Thyroid gland (tissue), 4 donors: ENCODE measurements around the gene FLII. TPM values are rescaled to one million over a fixed set of nuclear protein-coding genes. Genes with fewer than 3 reads are reported as not detected.

Experiments used
- DNase-seq, 2 donors: peaks; one replicate each; pipeline ENCODE4 v3.0.0-alpha.2; 2019
- H3K27ac ChIP-seq, 3 donors: fragments of 200-600 bp; sonication (generic); 1 replicate in 2 of 3; 2 replicates in 1 of 3; pipeline ENCODE4 v1.5.1; 2016 to 2019; ENCODE audit warnings: mild to moderate bottlenecking in 1 of 3, moderate library complexity in 1 of 3
- H3K27me3 ChIP-seq: fragments of 200-600 bp; sonication (generic); one replicate; pipeline ENCODE4 v1.5.1; 2019
- H3K36me3 ChIP-seq, 2 donors: fragments of 200-600 bp; sonication (generic); one replicate each; pipeline ENCODE4 v1.5.1; 2016 to 2019
- H3K4me1 ChIP-seq, 2 donors: fragments of 200-600 bp; sonication (generic); one replicate each; pipeline ENCODE4 v1.5.1; 2017 to 2019
- H3K4me3 ChIP-seq, 3 donors: fragments of 200-600 bp; sonication (generic); replicated peaks in 1 of 3; 1 replicate in 2 of 3; 2 replicates in 1 of 3; pipeline ENCODE4 v1.5.1; 2016; ENCODE audit warnings: mild to moderate bottlenecking in 1 of 3
- H3K9me3 ChIP-seq: fragments of 200-600 bp; sonication (generic); one replicate; pipeline ENCODE4 v1.5.1; 2017
- CTCF ChIP-seq, 6 experiments: fragments of 200-600 bp in 3 of 6; fragments of 450-650 bp in 3 of 6; sonication (generic) in 3 of 6; IDR thresholded peaks; one replicate each; pipeline ENCODE4 v1.5.1; 2016 to 2019; ENCODE audit warnings: antibody characterized with exemption in 6 of 6, mild to moderate bottlenecking in 2 of 6, inconsistent platforms in 1 of 6, moderate library complexity in 1 of 6
- POLR2A ChIP-seq, 2 donors: fragments of 450-650 bp; IDR thresholded peaks; one replicate each; pipeline ENCODE4 v1.6.1; 2017; ENCODE audit warnings: antibody characterized with exemption in 2 of 2, mild to moderate bottlenecking in 2 of 2, moderate library complexity in 1 of 2
- WGBS, 2 donors: methylation state at CpG; one replicate each; pipeline ENCODE4 v1.1.5; 2017; 5-methylcytosine and 5-hydroxymethylcytosine counted together
- intact Hi-C: fragments of 100-400 bp; cut with DNase I; formaldehyde crosslinking; loops from one replicate; pipeline ENCODE4 v1.15.1; 2023
- total RNA-seq, 4 donors: library from RNA; depleted of rRNA; stranded (reverse); fragments of >200 nt; gene quantifications; one replicate each; pipeline ENCODE4 v1.2.3, GENCODE V29; 2016

FLII gene
- total RNA-seq, 4 donors from 2014 or later: 231 to 259 (median 241) TPM

GRCh38 chr17:18263885-18264682 is 5.5 kb upstream of the FLII start:
- Histone ChIP-seq H3K27me3 (no peaks in the 10 kb centered on the region), H3K4me1 (peaks cover 22 to 30% of the 10 kb centered on the region in 2 donors), H3K9me3 (no peaks in the 10 kb centered on the region), H3K36me3 (peaks cover 27% of the 10 kb centered on the region in 2 donors), H3K4me3 (no peak overlapping the region), H3K27ac (no peak overlapping the region)
- TF ChIP-seq CTCF (IDR thresholded peaks at IDR 0.05) (no peak), POLR2A (IDR thresholded peaks at IDR 0.05) (no peak)
- intact Hi-C loops: no loop called here
- WGBS, 2 donors: 93 to 96% methylated on average over 5 to 21 of the region's 50 CpGs
- no peak for DNase-seq

- H3K27ac ChIP-seq: peak overlapping the region in 1 of 3 donors; percentile 92
- no peaks in the 10 kb centered on the region for H3K27me3 ChIP-seq
- 80 to 94% methylated on average over 6 to 12 of the region's 12 CpGs for WGBS, 2 donors
- TF ChIP-seq CTCF (IDR thresholded peaks at IDR 0.05) (no peak), POLR2A (IDR thresholded peaks at IDR 0.05) (no peak)
- H3K36me3 ChIP-seq: peaks cover 27% of the 10 kb centered on the region in 2 donors
- H3K4me3 ChIP-seq: no peak overlapping the region
- peaks cover 27 to 36% of the 10 kb centered on the region in 2 donors for H3K4me1 ChIP-seq
- intact Hi-C loops: no loop called here
- H3K9me3 ChIP-seq: no peaks in the 10 kb centered on the region
- no peak for DNase-seq
Measured at GRCh38 chr17:18262641-18263040, 4.1 kb upstream of the FLII start.

- WGBS, 2 donors: 68 to 86% methylated on average over 2 of the region's 2 CpGs
- TF ChIP-seq POLR2A (IDR thresholded peaks at IDR 0.05) (no peak), CTCF (IDR thresholded peaks at IDR 0.05) (no peak)
- Histone ChIP-seq H3K36me3 (peaks cover 27% of the 10 kb centered on the region in 2 donors), H3K27ac (peak overlapping the region; percentile 92 to 99 (median 96)), H3K4me3 (no peak overlapping the region), H3K9me3 (no peaks in the 10 kb centered on the region), H3K4me1 (peaks cover 32 to 41% of the 10 kb centered on the region in 2 donors), H3K27me3 (no peaks in the 10 kb centered on the region)
- DNase-seq: peak; percentile 17 to 18
- intact Hi-C loops: no loop called here
Measured at GRCh38 chr17:18262111-18262510, 3.6 kb upstream of the FLII start.

- Histone ChIP-seq H3K27ac (peak overlapping the region; percentile 92 to 99 (median 96)), H3K4me3 (peak overlapping the region in 1 of 3 donors; percentile 67), H3K4me1 (peaks cover 37 to 45% of the 10 kb centered on the region in 2 donors), H3K9me3 (no peaks in the 10 kb centered on the region), H3K27me3 (no peaks in the 10 kb centered on the region), H3K36me3 (peaks cover 27% of the 10 kb centered on the region in 2 donors)
- intact Hi-C loops: no loop called here
- 79 to 86% methylated on average over 2 to 3 of the region's 3 CpGs for WGBS, 2 donors
- no peak for DNase-seq
- TF ChIP-seq CTCF (IDR thresholded peaks at IDR 0.05) (no peak), POLR2A (IDR thresholded peaks at IDR 0.05) (no peak)
Measured at GRCh38 chr17:18261659-18262058, 3.1 kb upstream of the FLII start.

- intact Hi-C loops: no loop called here
- H3K27me3 ChIP-seq: no peaks in the 10 kb centered on the region
- peak; percentile 98 for DNase-seq
- peak overlapping the region; percentile 44 to 89 (median 67) for H3K4me3 ChIP-seq
- H3K9me3 ChIP-seq: no peaks in the 10 kb centered on the region
- peaks cover 38 to 50% of the 10 kb centered on the region in 2 donors for H3K4me1 ChIP-seq
- no peak for TF ChIP-seq CTCF (IDR thresholded peaks at IDR 0.05)
- TF ChIP-seq POLR2A (IDR thresholded peaks at IDR 0.05): peak in 1 of 2 donors; percentile 62
- H3K36me3 ChIP-seq: peaks cover 28 to 29% of the 10 kb centered on the region in 2 donors
- 4 to 6% methylated on average over 9 to 11 of the region's 16 CpGs for WGBS, 2 donors
- peak overlapping the region; percentile 92 to 99 (median 96) for H3K27ac ChIP-seq
Measured at GRCh38 chr17:18261146-18261515, 2.6 kb upstream of the FLII start.
